Sigmoid colon (tissue), 7 donors: ENCODE measurements around the gene ALOX12. TPM values are rescaled to one million over a fixed set of nuclear protein-coding genes. Genes with fewer than 3 reads are reported as not detected.

ENCODE experiments used
- DNase-seq: peaks from one replicate; pipeline ENCODE4 v3.0.0-alpha.2; 2019
- H3K27ac ChIP-seq, 4 donors: fragments of 200-600 bp; sonication (generic); one replicate each; pipeline ENCODE4 v1.5.1; 2016 to 2019; ENCODE audit warnings: mild to moderate bottlenecking in 1 of 4
- H3K27me3 ChIP-seq, 3 donors: fragments of 200-600 bp; sonication (generic); one replicate each; pipeline ENCODE4 v1.5.1; 2019; ENCODE audit warnings: mild to moderate bottlenecking in 1 of 3
- H3K36me3 ChIP-seq, 4 donors: fragments of 200-600 bp; sonication (generic); one replicate each; pipeline ENCODE4 v1.5.1; 2016 to 2019
- H3K4me1 ChIP-seq, 4 donors: fragments of 200-600 bp; sonication (generic); one replicate each; pipeline ENCODE4 v1.5.1; 2017 to 2019
- H3K4me3 ChIP-seq, 4 donors: fragments of 200-600 bp; sonication (generic); one replicate each; pipeline ENCODE4 v1.5.1; 2017 to 2019; ENCODE audit warnings: mild to moderate bottlenecking in 2 of 4, moderate library complexity in 1 of 4
- H3K9me3 ChIP-seq, 4 donors: fragments of 200-600 bp in 3 of 4; sonication (generic) in 3 of 4; one replicate each; pipeline versions ENCODE4 v1.5.1 to v1.6.1; 2013 to 2019
- CTCF ChIP-seq, 4 experiments: fragments of 450-650 bp in 3 of 4; fragments of 200-600 bp in 1 of 4; IDR thresholded peaks; one replicate each; pipeline ENCODE4 v1.5.1; 2016 to 2019; ENCODE audit warnings: antibody characterized with exemption in 4 of 4, mild to moderate bottlenecking in 3 of 4, moderate library complexity in 2 of 4
- EP300 ChIP-seq, 4 donors: sonication (generic); formaldehyde crosslinking; IDR thresholded peaks; one replicate each; pipeline ENCODE4 v1.6.1; 2017; ENCODE audit warnings: antibody characterized with exemption in 4 of 4
- POLR2A ChIP-seq, 2 donors: fragments of 450-650 bp; IDR thresholded peaks; one replicate each; pipeline ENCODE4 v1.6.1; 2016; ENCODE audit warnings: antibody characterized with exemption in 2 of 2, mild to moderate bottlenecking in 2 of 2, moderate library complexity in 2 of 2
- POLR2AphosphoS5 ChIP-seq, 4 donors: sonication (generic); formaldehyde crosslinking; IDR thresholded peaks; one replicate each; pipeline ENCODE4 v1.6.1; 2017; ENCODE audit warnings: antibody characterized with exemption in 4 of 4
- WGBS, 2 donors: extraction: QIAGEN DNeasy Blood & Tissue Kit; methylation state at CpG; one replicate each; pipeline ENCODE4 v1.1.7; 2013; 5-methylcytosine and 5-hydroxymethylcytosine counted together
- intact Hi-C: fragments of 100-400 bp; cut with DNase I; formaldehyde crosslinking; loops from one replicate; pipeline ENCODE4 v1.15.1; 2023
- polyA plus RNA-seq, 3 donors: library from polyadenylated mRNA; stranded (reverse); fragments of 200-250 nt; gene quantifications; one replicate each; pipeline ENCODE4 v1.2.3, GENCODE V29; 2013
- total RNA-seq, 4 donors: library from RNA; depleted of rRNA; stranded (reverse); fragments of >200 nt; gene quantifications; one replicate each; pipeline ENCODE4 v1.1.0, GENCODE V29; 2016
- donor health status: healthy with polysubstance abuse.
- donor health status: Bipolar disorder and iron deficiency.
- donor health status: healthy.

ALOX12 gene
- total and polyA plus RNA-seq, 7 donors: not detected

GRCh38 chr17:7004398-7005253 is 8.8 kb downstream of the ALOX12 start:
- peaks cover 0 to 3% (median 1%) of the 10 kb centered on the region in 4 donors for H3K4me1 ChIP-seq
- WGBS, 2 donors: 84 to 87% methylated on average over 2 of the region's 2 CpGs
- TF ChIP-seq CTCF (IDR thresholded peaks at IDR 0.05): peak; percentile 15 to 66 (median 64)
- TF ChIP-seq EP300 (IDR thresholded peaks at IDR 0.05): no peak
- H3K27me3 ChIP-seq: no peaks in the 10 kb centered on the region
- H3K4me3 ChIP-seq: no peak overlapping the region
- no peak for DNase-seq
- peaks cover 14 to 46% (median 18%) of the 10 kb centered on the region in 4 donors for H3K36me3 ChIP-seq
- no peaks in the 10 kb centered on the region for H3K9me3 ChIP-seq
- no peak overlapping the region for H3K27ac ChIP-seq
- intact Hi-C loops: loop anchor here (2.0 to 10.0 kb wide), 3 partner anchors 92 to 337 kb away; no protein-coding TSS in a partner anchor

GRCh38 chr17:7005716-7006115 is 9.9 kb downstream of the ALOX12 start:
- DNase-seq: no peak
- 73 to 82% methylated on average over 6 to 7 of the region's 7 CpGs for WGBS, 2 donors
- TF ChIP-seq POLR2A (IDR thresholded peaks at IDR 0.05) (no peak), EP300 (IDR thresholded peaks at IDR 0.05) (no peak), CTCF (IDR thresholded peaks at IDR 0.05) (no peak), POLR2AphosphoS5 (IDR thresholded peaks at IDR 0.05) (no peak)
- H3K27me3 ChIP-seq: no peaks in the 10 kb centered on the region
- peaks cover 0 to 14% (median 9%) of the 10 kb centered on the region in 4 donors for H3K4me1 ChIP-seq
- intact Hi-C loops: loop anchor here (2.0 to 10.0 kb wide), 2 partner anchors 93 to 161 kb away; no protein-coding TSS in a partner anchor
- no peaks in the 10 kb centered on the region for H3K9me3 ChIP-seq
- no peak overlapping the region for H3K27ac ChIP-seq
- no peak overlapping the region for H3K4me3 ChIP-seq
- H3K36me3 ChIP-seq: peaks cover 14 to 35% (median 16%) of the 10 kb centered on the region in 4 donors

GRCh38 chr17:7007143-7007542 is 11.3 kb downstream of the ALOX12 start:
- no peak overlapping the region for H3K27ac ChIP-seq
- TF ChIP-seq EP300 (IDR thresholded peaks at IDR 0.05): no peak
- TF ChIP-seq POLR2AphosphoS5 (IDR thresholded peaks at IDR 0.05): no peak
- H3K4me1 ChIP-seq: peaks cover 0 to 24% (median 21%) of the 10 kb centered on the region in 4 donors
- no peaks in the 10 kb centered on the region for H3K27me3 ChIP-seq
- peaks cover 4 to 21% (median 8%) of the 10 kb centered on the region in 4 donors for H3K36me3 ChIP-seq
- no peak overlapping the region for H3K4me3 ChIP-seq
- DNase-seq: no peak
- intact Hi-C loops: loop anchor here (10.0 kb wide), 1 partner anchor 162 kb away; no protein-coding TSS in a partner anchor
- WGBS, 2 donors: 86 to 87% methylated on average over 2 of the region's 2 CpGs
- no peaks in the 10 kb centered on the region for H3K9me3 ChIP-seq

- Histone ChIP-seq H3K36me3 (peaks cover 0 to 5% (median 0%) of the 10 kb centered on the region in 4 donors), H3K9me3 (no peaks in the 10 kb centered on the region), H3K4me1 (peaks cover 0 to 41% (median 38%) of the 10 kb centered on the region in 4 donors), H3K27me3 (no peaks in the 10 kb centered on the region), H3K4me3 (peak overlapping the region in 1 of 4 donors; percentile 86), H3K27ac (no peak overlapping the region)
- no peak for TF ChIP-seq POLR2AphosphoS5 (IDR thresholded peaks at IDR 0.05)
- no peak for TF ChIP-seq CTCF (IDR thresholded peaks at IDR 0.05)
- 89 to 91% methylated on average over 2 of the region's 2 CpGs for WGBS, 2 donors
- no peak for DNase-seq
- intact Hi-C loops: loop anchor here (5.0 kb wide), 1 partner anchor 358 kb away; the partner anchor contains the start of genes C17orf100 and MED31
Measured at GRCh38 chr17:7010523-7010922, 14.7 kb downstream of the ALOX12 start.

GRCh38 chr17:7011415-7011814 is 15.6 kb downstream of the ALOX12 start:
- intact Hi-C loops: loop anchor here (5.0 kb wide), 1 partner anchor 359 kb away; the partner anchor contains the start of genes C17orf100 and MED31
- H3K36me3 ChIP-seq: peaks cover 0 to 6% (median 0%) of the 10 kb centered on the region in 4 donors
- DNase-seq: no peak
- H3K4me3 ChIP-seq: peak overlapping the region; percentile 75 to 86 (median 86)
- H3K9me3 ChIP-seq: no peaks in the 10 kb centered on the region
- 17 to 51% methylated on average over 14 of the region's 14 CpGs for WGBS, 2 donors
- H3K27ac ChIP-seq: peak overlapping the region in 2 of 4 donors; percentile 96
- peaks cover 0 to 47% (median 44%) of the 10 kb centered on the region in 4 donors for H3K4me1 ChIP-seq
- no peak for TF ChIP-seq POLR2AphosphoS5 (IDR thresholded peaks at IDR 0.05)
- no peaks in the 10 kb centered on the region for H3K27me3 ChIP-seq
